ENCODE results near the gene TCF20.

Gene TCF20

GRCh38 chr22:42281706-42282251 lies 11.3 kb upstream of the TCF20 start:
- DNase-seq = no peak

GRCh38 chr22:42281284-42281683 lies 10.8 kb upstream of the TCF20 start:
- no peak for DNase-seq

- DNase-seq = no peak
Measured at GRCh38 chr22:42280836-42281235, 10.4 kb upstream of the TCF20 start.

- DNase-seq = no peak
Measured at GRCh38 chr22:42280140-42280539, 9.7 kb upstream of the TCF20 start.

GRCh38 chr22:42279425-42280020 lies 9.1 kb upstream of the TCF20 start:
- DNase-seq = no peak

- no peak for DNase-seq
Measured at GRCh38 chr22:42277988-42278776, 7.7 kb upstream of the TCF20 start.

GRCh38 chr22:42277232-42277753 lies 6.8 kb upstream of the TCF20 start:
- DNase-seq = no peak

- no peak for DNase-seq
Measured at GRCh38 chr22:42275970-42276369, 5.5 kb upstream of the TCF20 start.

- DNase-seq = no peak
Measured at GRCh38 chr22:42275176-42275575, 4.7 kb upstream of the TCF20 start.

- DNase-seq = no peak
Measured at GRCh38 chr22:42273855-42274451, 3.5 kb upstream of the TCF20 start.

GRCh38 chr22:42272431-42272999 lies 2.1 kb upstream of the TCF20 start:
- no peak for DNase-seq

- DNase-seq = no peak
Measured at GRCh38 chr22:42271906-42272305, 1.5 kb upstream of the TCF20 start.

- DNase-seq = no peak
Measured at GRCh38 chr22:42271191-42271813, 849 bp upstream of the TCF20 start.

- DNase-seq = peak; percentile 51
Measured at GRCh38 chr22:42270176-42270509, 310 bp downstream of the TCF20 start.

- DNase-seq = peak; percentile 85
Measured at GRCh38 chr22:42269432-42270175, 849 bp downstream of the TCF20 start.

- no peak for DNase-seq
Measured at GRCh38 chr22:42268852-42269410, 1.5 kb downstream of the TCF20 start.

GRCh38 chr22:42265321-42265720 lies 5.1 kb downstream of the TCF20 start:
- DNase-seq = no peak

GRCh38 chr22:42263944-42264343 lies 6.5 kb downstream of the TCF20 start:
- no peak for DNase-seq

GRCh38 chr22:42262964-42263363 lies 7.5 kb downstream of the TCF20 start:
- DNase-seq = no peak

GRCh38 chr22:42261296-42261695 lies 9.2 kb downstream of the TCF20 start:
- DNase-seq = no peak

GRCh38 chr22:42258126-42258525 lies 12.3 kb downstream of the TCF20 start:
- no peak for DNase-seq

GRCh38 chr22:42257386-42257785 lies 13.1 kb downstream of the TCF20 start:
- no peak for DNase-seq
